Erythroblast (primary cell): ENCODE results near the gene TMIGD1.

Source experiments
- GATA1 ChIP-seq: IDR thresholded peaks from 2 replicates; pipeline ENCODE4 v1.6.1; 2011; ENCODE audit warnings: low read depth, mild to moderate bottlenecking, control low read depth, low read length, moderate library complexity
- POLR2A ChIP-seq: IDR thresholded peaks from 2 replicates; pipeline ENCODE4 v1.6.1; 2011; ENCODE audit warnings: mild to moderate bottlenecking, low read length

DNA sequence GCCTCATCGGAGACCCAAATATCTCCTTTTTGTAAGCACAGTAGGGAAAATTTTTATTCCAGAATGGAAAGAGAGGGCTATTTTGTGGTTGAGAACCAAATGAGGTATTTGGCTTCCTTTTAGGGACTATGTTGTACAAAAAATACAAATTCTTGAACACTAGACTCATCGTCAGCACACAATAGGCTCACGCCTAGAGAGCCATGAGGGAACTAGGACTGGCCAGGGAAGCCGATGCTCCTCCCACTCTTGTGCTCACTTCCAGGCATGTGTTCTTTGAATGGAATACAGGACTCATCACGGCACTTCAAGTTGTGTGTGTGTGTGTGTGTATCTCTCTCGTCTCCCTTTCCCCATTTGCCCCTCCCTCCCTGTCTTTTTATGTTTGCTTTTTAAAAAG is 24.3 kb downstream of the TMIGD1 start:
- TF ChIP-seq POLR2A (no peak), GATA1 (no peak)
